HepG2 (cell line): Measurements from ENCODE around the gene CYB5R3. TPM values are rescaled to one million over a fixed set of nuclear protein-coding genes. Genes with fewer than 3 reads are reported as not detected.

ENCODE experiments used
- CHCHD3 ChIP-seq: sonication (generic); formaldehyde crosslinking; IDR thresholded peaks from 2 replicates; pipeline ENCODE4 v1.8.0; 2022; ENCODE audit warnings: mild to moderate bottlenecking, missing genetic modification reagents, moderate library complexity
- HIVEP1 ChIP-seq: sonication (generic); formaldehyde crosslinking; IDR thresholded peaks from 2 replicates; pipeline ENCODE4 v1.4.0; 2020; ENCODE audit warnings: mild to moderate bottlenecking, missing genetic modification reagents
- LCORL ChIP-seq, 2 experiments: fragments of 450-650 bp in 1 of 2; sonication (generic) in 1 of 2; formaldehyde crosslinking in 1 of 2; IDR thresholded peaks; 2 replicates each; pipeline versions ENCODE4 v1.5.0 to v1.6.1; 2017 to 2020; ENCODE audit warnings: antibody characterized with exemption in 1 of 2, missing genetic modification reagents in 1 of 2
- NPAS2 ChIP-seq: sonication (generic); formaldehyde crosslinking; IDR thresholded peaks from 2 replicates; pipeline ENCODE4 v1.8.0; 2022; ENCODE audit warnings: mild to moderate bottlenecking, missing genetic modification reagents, borderline replicate concordance
- NR2F2 ChIP-seq: IDR thresholded peaks from 2 replicates; pipeline ENCODE4 v1.6.1; 2012; ENCODE audit warnings: low read depth, inconsistent platforms, borderline replicate concordance
- NR2F6 ChIP-seq, 2 experiments: IDR thresholded peaks; 2 replicates each; pipeline ENCODE4 v1.6.1; 2016; ENCODE audit warnings: antibody characterized with exemption in 1 of 2, mild to moderate bottlenecking in 1 of 2
- RXRB ChIP-seq: IDR thresholded peaks from 2 replicates; pipeline ENCODE4 v1.6.1; 2016; ENCODE audit warnings: borderline replicate concordance, missing genetic modification reagents, missing compliant biosample characterization
- TCF7 ChIP-seq: sonication (generic); IDR thresholded peaks from 2 replicates; pipeline ENCODE4 v1.6.1; 2016; ENCODE audit warnings: antibody characterized with exemption, low read depth
- U2AF2 ChIP-seq: fragments of 200-400 bp; formaldehyde crosslinking; IDR thresholded peaks from 2 replicates; pipeline ENCODE4 v1.6.1; 2017; ENCODE audit warnings: low read depth, mild to moderate bottlenecking, low read length
- ZFX ChIP-seq: sonication (generic); formaldehyde crosslinking; IDR thresholded peaks from 2 replicates; pipeline ENCODE4 v1.4.0; 2020; ENCODE audit warnings: mild to moderate bottlenecking, low read depth, missing genetic modification reagents, moderate library complexity
- polyA plus RNA-seq, 8 experiments: library from polyadenylated mRNA; depleted of rRNA in 3 of 8; stranded (reverse) in 7 of 8; unstranded in 1 of 8; fragments of >200 nt; fragmentation: Illumina TruSeq in 4 of 8; extraction: Trizol in 4 of 8; gene quantifications; 2 replicates each; pipeline versions ENCODE4 v1.2.1 to v1.2.3, GENCODE V29; 2011 to 2016; ENCODE audit warnings: low read depth in 4 of 8, missing spikeins in 1 of 8, mixed read lengths in 1 of 8; ENCODE audit not compliant: insufficient read depth in 1 of 8
- total RNA-seq, 5 experiments: library from RNA; depleted of rRNA; stranded (reverse); fragments of >200 nt; fragmentation: Illumina TruSeq; extraction: Trizol; gene quantifications; 2 replicates each; pipeline ENCODE4 v1.2.3, GENCODE V29; 2016; ENCODE audit warnings: low read depth in 1 of 5
- TF ChIP-seq, protein P1 (sequence below): sonication (generic); formaldehyde crosslinking; IDR thresholded peaks from 2 replicates; pipeline ENCODE4 v1.5.1; 2020; ENCODE audit warnings: mild to moderate bottlenecking, missing genetic modification reagents, borderline replicate concordance
- TF ChIP-seq, protein P2 (sequence below): IDR thresholded peaks from 2 replicates; pipeline ENCODE4 v1.6.1; 2016; ENCODE audit warnings: low read depth, control low read depth
- TF ChIP-seq, protein P3 (sequence below): IDR thresholded peaks from 2 replicates; pipeline ENCODE4 v1.6.1; 2018; ENCODE audit warnings: missing genetic modification reagents, mild to moderate bottlenecking, missing compliant biosample characterization

Gene CYB5R3
- total and polyA plus RNA-seq, 2 of the 13 experiments (the other 11 are each of a cell fraction or from before 2014, with no cell fraction given): 32.4 to 305 TPM

- TF ChIP-seq, protein P1, sequence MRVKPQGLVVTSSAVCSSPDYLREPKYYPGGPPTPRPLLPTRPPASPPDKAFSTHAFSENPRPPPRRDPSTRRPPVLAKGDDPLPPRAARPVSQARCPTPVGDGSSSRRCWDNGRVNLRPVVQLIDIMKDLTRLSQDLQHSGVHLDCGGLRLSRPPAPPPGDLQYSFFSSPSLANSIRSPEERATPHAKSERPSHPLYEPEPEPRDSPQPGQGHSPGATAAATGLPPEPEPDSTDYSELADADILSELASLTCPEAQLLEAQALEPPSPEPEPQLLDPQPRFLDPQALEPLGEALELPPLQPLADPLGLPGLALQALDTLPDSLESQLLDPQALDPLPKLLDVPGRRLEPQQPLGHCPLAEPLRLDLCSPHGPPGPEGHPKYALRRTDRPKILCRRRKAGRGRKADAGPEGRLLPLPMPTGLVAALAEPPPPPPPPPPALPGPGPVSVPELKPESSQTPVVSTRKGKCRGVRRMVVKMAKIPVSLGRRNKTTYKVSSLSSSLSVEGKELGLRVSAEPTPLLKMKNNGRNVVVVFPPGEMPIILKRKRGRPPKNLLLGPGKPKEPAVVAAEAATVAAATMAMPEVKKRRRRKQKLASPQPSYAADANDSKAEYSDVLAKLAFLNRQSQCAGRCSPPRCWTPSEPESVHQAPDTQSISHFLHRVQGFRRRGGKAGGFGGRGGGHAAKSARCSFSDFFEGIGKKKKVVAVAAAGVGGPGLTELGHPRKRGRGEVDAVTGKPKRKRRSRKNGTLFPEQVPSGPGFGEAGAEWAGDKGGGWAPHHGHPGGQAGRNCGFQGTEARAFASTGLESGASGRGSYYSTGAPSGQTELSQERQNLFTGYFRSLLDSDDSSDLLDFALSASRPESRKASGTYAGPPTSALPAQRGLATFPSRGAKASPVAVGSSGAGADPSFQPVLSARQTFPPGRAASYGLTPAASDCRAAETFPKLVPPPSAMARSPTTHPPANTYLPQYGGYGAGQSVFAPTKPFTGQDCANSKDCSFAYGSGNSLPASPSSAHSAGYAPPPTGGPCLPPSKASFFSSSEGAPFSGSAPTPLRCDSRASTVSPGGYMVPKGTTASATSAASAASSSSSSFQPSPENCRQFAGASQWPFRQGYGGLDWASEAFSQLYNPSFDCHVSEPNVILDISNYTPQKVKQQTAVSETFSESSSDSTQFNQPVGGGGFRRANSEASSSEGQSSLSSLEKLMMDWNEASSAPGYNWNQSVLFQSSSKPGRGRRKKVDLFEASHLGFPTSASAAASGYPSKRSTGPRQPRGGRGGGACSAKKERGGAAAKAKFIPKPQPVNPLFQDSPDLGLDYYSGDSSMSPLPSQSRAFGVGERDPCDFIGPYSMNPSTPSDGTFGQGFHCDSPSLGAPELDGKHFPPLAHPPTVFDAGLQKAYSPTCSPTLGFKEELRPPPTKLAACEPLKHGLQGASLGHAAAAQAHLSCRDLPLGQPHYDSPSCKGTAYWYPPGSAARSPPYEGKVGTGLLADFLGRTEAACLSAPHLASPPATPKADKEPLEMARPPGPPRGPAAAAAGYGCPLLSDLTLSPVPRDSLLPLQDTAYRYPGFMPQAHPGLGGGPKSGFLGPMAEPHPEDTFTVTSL (CRISPR knock-in tag): peak; percentile 57; the same call in 1 of the 2 replicates
- TF ChIP-seq NR2F6 (IDR thresholded peaks at IDR 0.05): peak; percentile 73
- TF ChIP-seq NR2F6 (CRISPR knock-in tag; IDR thresholded peaks at IDR 0.05): peak; percentile 58; the same call in 1 of the 2 replicates
- TF ChIP-seq CHCHD3: no peak
- TF ChIP-seq TCF7: peak; percentile 63
- TF ChIP-seq LCORL (IDR thresholded peaks at IDR 0.05): no peak
- 0 out of 2 replicates have a peak, but pooled peaks have one; percentile 43 for TF ChIP-seq LCORL (CRISPR knock-in tag; IDR thresholded peaks at IDR 0.05)
- no peak for TF ChIP-seq ZFX (CRISPR knock-in tag)
- TF ChIP-seq NR2F2: peak; percentile 66; the same call in 1 of the 2 replicates
- no peak for TF ChIP-seq NPAS2 (CRISPR knock-in tag)
- TF ChIP-seq, protein P2, sequence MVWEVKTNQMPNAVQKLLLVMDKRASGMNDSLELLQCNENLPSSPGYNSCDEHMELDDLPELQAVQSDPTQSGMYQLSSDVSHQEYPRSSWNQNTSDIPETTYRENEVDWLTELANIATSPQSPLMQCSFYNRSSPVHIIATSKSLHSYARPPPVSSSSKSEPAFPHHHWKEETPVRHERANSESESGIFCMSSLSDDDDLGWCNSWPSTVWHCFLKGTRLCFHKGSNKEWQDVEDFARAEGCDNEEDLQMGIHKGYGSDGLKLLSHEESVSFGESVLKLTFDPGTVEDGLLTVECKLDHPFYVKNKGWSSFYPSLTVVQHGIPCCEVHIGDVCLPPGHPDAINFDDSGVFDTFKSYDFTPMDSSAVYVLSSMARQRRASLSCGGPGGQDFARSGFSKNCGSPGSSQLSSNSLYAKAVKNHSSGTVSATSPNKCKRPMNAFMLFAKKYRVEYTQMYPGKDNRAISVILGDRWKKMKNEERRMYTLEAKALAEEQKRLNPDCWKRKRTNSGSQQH (CRISPR knock-in tag): 0 out of 2 replicates have a peak, but pooled peaks have one; percentile 37
- TF ChIP-seq, protein P3, sequence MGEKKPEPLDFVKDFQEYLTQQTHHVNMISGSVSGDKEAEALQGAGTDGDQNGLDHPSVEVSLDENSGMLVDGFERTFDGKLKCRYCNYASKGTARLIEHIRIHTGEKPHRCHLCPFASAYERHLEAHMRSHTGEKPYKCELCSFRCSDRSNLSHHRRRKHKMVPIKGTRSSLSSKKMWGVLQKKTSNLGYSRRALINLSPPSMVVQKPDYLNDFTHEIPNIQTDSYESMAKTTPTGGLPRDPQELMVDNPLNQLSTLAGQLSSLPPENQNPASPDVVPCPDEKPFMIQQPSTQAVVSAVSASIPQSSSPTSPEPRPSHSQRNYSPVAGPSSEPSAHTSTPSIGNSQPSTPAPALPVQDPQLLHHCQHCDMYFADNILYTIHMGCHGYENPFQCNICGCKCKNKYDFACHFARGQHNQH: peak; percentile 42; the same call in 1 of the 2 replicates
- no peak for TF ChIP-seq HIVEP1 (CRISPR knock-in tag)
- TF ChIP-seq U2AF2: no peak
- peak; percentile 37; the same call in 1 of the 2 replicates for TF ChIP-seq RXRB (CRISPR knock-in tag)
These were observed 26.9 kb upstream of the CYB5R3 start (continued) for GRCh38 chr22:42676059-42676607.
